GM12878 (cell line): ENCODE data around the gene RXFP1. TPM values are rescaled to one million over a fixed set of nuclear protein-coding genes. Genes with fewer than 3 reads are reported as not detected.
A peak's percentile ranks its signal among the peaks of the same experiment; 100 is the strongest.

Source experiments
- KAT2A ChIP-seq: conservative IDR thresholded peaks from 2 replicates; pipeline ENCODE4 v1.6.1; 2011; ENCODE audit warnings: low read depth, low read length; ENCODE audit not compliant: control insufficient read depth
- KDM1A ChIP-seq: fragments of 200-600 bp; sonication (generic); IDR thresholded peaks from 2 replicates; pipeline ENCODE4 v1.6.1; 2016; ENCODE audit warnings: borderline replicate concordance
- MEF2B ChIP-seq: fragments of 450-650 bp; IDR thresholded peaks from 2 replicates; pipeline ENCODE4 v1.6.1; 2018; ENCODE audit warnings: mild to moderate bottlenecking, moderate library complexity; ENCODE audit not compliant: partially characterized antibody, poor library complexity, severe bottlenecking
- NFIC ChIP-seq: IDR thresholded peaks from 2 replicates; pipeline ENCODE4 v1.6.1; 2012; ENCODE audit warnings: low read depth, mild to moderate bottlenecking, inconsistent platforms, low read length, moderate library complexity
- POLR2AphosphoS5 ChIP-seq: IDR thresholded peaks from 2 replicates; pipeline ENCODE4 v1.6.1; 2011; ENCODE audit warnings: mild to moderate bottlenecking, low read length, inconsistent platforms
- SREBF2 ChIP-seq: IDR thresholded peaks from 2 replicates; pipeline ENCODE4 v1.6.1; 2012; ENCODE audit warnings: mild to moderate bottlenecking, low read length
- STAT1 ChIP-seq: fragments of 450-650 bp; conservative IDR thresholded peaks from 2 replicates; pipeline ENCODE4 v1.6.1; 2014; ENCODE audit warnings: antibody characterized with exemption, mild to moderate bottlenecking
- TAF1 ChIP-seq: IDR thresholded peaks from 2 replicates; pipeline ENCODE4 v1.6.1; 2011; ENCODE audit warnings: mild to moderate bottlenecking, low read depth, low read length, borderline replicate concordance
- YBX1 ChIP-seq: fragments of 450-650 bp; IDR thresholded peaks from 2 replicates; pipeline ENCODE4 v1.6.1; 2016; ENCODE audit warnings: antibody characterized with exemption
- ZZZ3 ChIP-seq: IDR thresholded peaks from 2 replicates; pipeline ENCODE4 v1.6.1; 2011; ENCODE audit warnings: low read depth; ENCODE audit not compliant: control insufficient read depth, insufficient read length
- polyA plus RNA-seq, 11 experiments: library from polyadenylated mRNA; depleted of rRNA in 4 of 11; unstranded in 6 of 11; stranded (reverse) in 5 of 11; fragments of >200 nt; fragmentation: Nextera tagmentation in 4 of 11; fragmentation: Illumina TruSeq in 1 of 11; extraction: Ambion mirVana in 4 of 11; extraction: Trizol in 1 of 11; gene quantifications; 1 replicate in 1 of 11; 2 replicates in 10 of 11; pipeline versions ENCODE4 v1.2.1 to v1.2.3, GENCODE V29; 2011 to 2016; ENCODE audit warnings: inconsistent platforms in 2 of 11, missing spikeins in 2 of 11, low read depth in 1 of 11
- total RNA-seq, 4 experiments: library from RNA; depleted of rRNA in 3 of 4; stranded (reverse); fragments of >200 nt in 3 of 4; fragmentation: Illumina TruSeq in 1 of 4; extraction: Trizol in 1 of 4; gene quantifications; 2 replicates each; pipeline versions ENCODE4 v1.2.1 to v1.2.3, GENCODE V29; 2013 to 2021
- TF ChIP-seq, protein P1 (sequence below): fragments of 450-650 bp; IDR thresholded peaks from 2 replicates; pipeline ENCODE4 v1.6.1; 2016; ENCODE audit warnings: mild to moderate bottlenecking
- TF ChIP-seq, protein P2 (sequence below): fragments of 450-650 bp; IDR thresholded peaks from 2 replicates; pipeline ENCODE4 v1.6.1; 2017; ENCODE audit warnings: mild to moderate bottlenecking, low read depth, inconsistent platforms; ENCODE audit not compliant: poor library complexity, severe bottlenecking
- TF ChIP-seq, protein P3 (sequence below): fragments of 450-650 bp; conservative IDR thresholded peaks from 2 replicates; pipeline ENCODE4 v1.6.1; 2017; ENCODE audit warnings: mild to moderate bottlenecking, moderate library complexity
- TF ChIP-seq, protein P4 (sequence below): fragments of 450-650 bp; IDR thresholded peaks from 2 replicates; pipeline ENCODE4 v1.6.1; 2017; ENCODE audit warnings: borderline replicate concordance
- TF ChIP-seq, protein P5 (sequence below): fragments of 150-350 bp; IDR thresholded peaks from 2 replicates; pipeline ENCODE4 v1.6.1; 2014; ENCODE audit warnings: mild to moderate bottlenecking, low read depth, low read length
- TF ChIP-seq, protein P6 (sequence below): fragments of 450-650 bp; formaldehyde crosslinking; IDR thresholded peaks from 2 replicates; pipeline ENCODE4 v1.4.0; 2022; ENCODE audit warnings: mild to moderate bottlenecking, moderate library complexity

Gene RXFP1
- total and polyA plus RNA-seq, 10 of the 15 experiments (the other 5 are each of a cell fraction or from before 2014, with no cell fraction given), result 0.12 TPM; not detected in 9

DNA sequence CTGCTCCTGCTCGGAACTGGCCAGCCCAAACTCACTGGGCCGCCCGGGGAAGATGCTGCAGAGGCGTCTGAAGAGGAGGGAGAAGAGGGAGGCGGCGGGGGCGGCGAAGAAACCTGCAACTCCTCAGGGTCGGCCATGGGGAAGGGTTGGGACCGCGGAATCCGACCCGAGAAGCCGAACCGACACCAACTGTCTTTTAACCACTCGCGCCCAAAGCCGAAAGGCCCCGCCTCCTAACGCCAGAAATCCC, 149.9 kb downstream of the RXFP1 start, which contains the start of gene C4orf46 (continued):
- TF ChIP-seq, protein P1, sequence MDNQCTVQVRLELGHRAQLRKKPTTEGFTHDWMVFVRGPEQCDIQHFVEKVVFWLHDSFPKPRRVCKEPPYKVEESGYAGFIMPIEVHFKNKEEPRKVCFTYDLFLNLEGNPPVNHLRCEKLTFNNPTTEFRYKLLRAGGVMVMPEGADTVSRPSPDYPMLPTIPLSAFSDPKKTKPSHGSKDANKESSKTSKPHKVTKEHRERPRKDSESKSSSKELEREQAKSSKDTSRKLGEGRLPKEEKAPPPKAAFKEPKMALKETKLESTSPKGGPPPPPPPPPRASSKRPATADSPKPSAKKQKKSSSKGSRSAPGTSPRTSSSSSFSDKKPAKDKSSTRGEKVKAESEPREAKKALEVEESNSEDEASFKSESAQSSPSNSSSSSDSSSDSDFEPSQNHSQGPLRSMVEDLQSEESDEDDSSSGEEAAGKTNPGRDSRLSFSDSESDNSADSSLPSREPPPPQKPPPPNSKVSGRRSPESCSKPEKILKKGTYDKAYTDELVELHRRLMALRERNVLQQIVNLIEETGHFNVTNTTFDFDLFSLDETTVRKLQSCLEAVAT, result no peak
- TF ChIP-seq, protein P2, sequence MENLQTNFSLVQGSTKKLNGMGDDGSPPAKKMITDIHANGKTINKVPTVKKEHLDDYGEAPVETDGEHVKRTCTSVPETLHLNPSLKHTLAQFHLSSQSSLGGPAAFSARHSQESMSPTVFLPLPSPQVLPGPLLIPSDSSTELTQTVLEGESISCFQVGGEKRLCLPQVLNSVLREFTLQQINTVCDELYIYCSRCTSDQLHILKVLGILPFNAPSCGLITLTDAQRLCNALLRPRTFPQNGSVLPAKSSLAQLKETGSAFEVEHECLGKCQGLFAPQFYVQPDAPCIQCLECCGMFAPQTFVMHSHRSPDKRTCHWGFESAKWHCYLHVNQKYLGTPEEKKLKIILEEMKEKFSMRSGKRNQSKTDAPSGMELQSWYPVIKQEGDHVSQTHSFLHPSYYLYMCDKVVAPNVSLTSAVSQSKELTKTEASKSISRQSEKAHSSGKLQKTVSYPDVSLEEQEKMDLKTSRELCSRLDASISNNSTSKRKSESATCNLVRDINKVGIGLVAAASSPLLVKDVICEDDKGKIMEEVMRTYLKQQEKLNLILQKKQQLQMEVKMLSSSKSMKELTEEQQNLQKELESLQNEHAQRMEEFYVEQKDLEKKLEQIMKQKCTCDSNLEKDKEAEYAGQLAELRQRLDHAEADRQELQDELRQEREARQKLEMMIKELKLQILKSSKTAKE, result no peak
- TF ChIP-seq NFIC, result no peak; the same call in 1 of the 2 replicates
- TF ChIP-seq ZZZ3, result no peak
- TF ChIP-seq TAF1, result no peak
- no peak for TF ChIP-seq MEF2B
- TF ChIP-seq, protein P3, sequence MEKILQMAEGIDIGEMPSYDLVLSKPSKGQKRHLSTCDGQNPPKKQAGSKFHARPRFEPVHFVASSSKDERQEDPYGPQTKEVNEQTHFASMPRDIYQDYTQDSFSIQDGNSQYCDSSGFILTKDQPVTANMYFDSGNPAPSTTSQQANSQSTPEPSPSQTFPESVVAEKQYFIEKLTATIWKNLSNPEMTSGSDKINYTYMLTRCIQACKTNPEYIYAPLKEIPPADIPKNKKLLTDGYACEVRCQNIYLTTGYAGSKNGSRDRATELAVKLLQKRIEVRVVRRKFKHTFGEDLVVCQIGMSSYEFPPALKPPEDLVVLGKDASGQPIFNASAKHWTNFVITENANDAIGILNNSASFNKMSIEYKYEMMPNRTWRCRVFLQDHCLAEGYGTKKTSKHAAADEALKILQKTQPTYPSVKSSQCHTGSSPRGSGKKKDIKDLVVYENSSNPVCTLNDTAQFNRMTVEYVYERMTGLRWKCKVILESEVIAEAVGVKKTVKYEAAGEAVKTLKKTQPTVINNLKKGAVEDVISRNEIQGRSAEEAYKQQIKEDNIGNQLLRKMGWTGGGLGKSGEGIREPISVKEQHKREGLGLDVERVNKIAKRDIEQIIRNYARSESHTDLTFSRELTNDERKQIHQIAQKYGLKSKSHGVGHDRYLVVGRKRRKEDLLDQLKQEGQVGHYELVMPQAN, result peak; percentile 99
- TF ChIP-seq, protein P4, sequence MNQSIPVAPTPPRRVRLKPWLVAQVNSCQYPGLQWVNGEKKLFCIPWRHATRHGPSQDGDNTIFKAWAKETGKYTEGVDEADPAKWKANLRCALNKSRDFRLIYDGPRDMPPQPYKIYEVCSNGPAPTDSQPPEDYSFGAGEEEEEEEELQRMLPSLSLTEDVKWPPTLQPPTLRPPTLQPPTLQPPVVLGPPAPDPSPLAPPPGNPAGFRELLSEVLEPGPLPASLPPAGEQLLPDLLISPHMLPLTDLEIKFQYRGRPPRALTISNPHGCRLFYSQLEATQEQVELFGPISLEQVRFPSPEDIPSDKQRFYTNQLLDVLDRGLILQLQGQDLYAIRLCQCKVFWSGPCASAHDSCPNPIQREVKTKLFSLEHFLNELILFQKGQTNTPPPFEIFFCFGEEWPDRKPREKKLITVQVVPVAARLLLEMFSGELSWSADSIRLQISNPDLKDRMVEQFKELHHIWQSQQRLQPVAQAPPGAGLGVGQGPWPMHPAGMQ, result no peak
- no peak for TF ChIP-seq SREBF2
- TF ChIP-seq KDM1A, result no peak
- TF ChIP-seq, protein P5, sequence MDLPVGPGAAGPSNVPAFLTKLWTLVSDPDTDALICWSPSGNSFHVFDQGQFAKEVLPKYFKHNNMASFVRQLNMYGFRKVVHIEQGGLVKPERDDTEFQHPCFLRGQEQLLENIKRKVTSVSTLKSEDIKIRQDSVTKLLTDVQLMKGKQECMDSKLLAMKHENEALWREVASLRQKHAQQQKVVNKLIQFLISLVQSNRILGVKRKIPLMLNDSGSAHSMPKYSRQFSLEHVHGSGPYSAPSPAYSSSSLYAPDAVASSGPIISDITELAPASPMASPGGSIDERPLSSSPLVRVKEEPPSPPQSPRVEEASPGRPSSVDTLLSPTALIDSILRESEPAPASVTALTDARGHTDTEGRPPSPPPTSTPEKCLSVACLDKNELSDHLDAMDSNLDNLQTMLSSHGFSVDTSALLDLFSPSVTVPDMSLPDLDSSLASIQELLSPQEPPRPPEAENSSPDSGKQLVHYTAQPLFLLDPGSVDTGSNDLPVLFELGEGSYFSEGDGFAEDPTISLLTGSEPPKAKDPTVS, result no peak
- TF ChIP-seq YBX1, result no peak
- no peak for TF ChIP-seq STAT1
- TF ChIP-seq KAT2A, result no peak
- TF ChIP-seq POLR2AphosphoS5, result no peak
- TF ChIP-seq, protein P6, sequence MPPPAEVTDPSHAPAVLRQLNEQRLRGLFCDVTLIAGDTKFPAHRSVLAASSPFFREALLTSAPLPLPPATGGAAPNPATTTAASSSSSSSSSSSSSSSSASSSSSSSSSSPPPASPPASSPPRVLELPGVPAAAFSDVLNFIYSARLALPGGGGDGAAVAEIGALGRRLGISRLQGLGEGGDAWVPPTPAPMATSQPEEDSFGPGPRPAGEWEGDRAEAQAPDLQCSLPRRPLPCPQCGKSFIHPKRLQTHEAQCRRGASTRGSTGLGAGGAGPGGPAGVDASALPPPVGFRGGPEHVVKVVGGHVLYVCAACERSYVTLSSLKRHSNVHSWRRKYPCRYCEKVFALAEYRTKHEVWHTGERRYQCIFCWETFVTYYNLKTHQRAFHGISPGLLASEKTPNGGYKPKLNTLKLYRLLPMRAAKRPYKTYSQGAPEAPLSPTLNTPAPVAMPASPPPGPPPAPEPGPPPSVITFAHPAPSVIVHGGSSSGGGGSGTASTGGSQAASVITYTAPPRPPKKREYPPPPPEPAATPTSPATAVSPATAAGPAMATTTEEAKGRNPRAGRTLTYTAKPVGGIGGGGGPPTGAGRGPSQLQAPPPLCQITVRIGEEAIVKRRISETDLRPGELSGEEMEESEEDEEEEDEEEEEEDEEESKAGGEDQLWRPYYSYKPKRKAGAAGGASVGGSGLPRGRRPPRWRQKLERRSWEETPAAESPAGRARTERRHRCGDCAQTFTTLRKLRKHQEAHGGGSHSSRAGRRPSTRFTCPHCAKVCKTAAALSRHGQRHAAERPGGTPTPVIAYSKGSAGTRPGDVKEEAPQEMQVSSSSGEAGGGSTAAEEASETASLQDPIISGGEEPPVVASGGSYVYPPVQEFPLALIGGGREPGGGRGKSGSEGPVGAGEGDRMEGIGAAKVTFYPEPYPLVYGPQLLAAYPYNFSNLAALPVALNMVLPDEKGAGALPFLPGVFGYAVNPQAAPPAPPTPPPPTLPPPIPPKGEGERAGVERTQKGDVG (CRISPR knock-in tag), result no peak
